ENCODE results near the gene AMPH.
"Not testable (repeated sequence)": the region's sequence is repeated elsewhere in the genome, so short reads cannot be mapped to it uniquely, and the experiment has no call there.

AMPH gene

DNA sequence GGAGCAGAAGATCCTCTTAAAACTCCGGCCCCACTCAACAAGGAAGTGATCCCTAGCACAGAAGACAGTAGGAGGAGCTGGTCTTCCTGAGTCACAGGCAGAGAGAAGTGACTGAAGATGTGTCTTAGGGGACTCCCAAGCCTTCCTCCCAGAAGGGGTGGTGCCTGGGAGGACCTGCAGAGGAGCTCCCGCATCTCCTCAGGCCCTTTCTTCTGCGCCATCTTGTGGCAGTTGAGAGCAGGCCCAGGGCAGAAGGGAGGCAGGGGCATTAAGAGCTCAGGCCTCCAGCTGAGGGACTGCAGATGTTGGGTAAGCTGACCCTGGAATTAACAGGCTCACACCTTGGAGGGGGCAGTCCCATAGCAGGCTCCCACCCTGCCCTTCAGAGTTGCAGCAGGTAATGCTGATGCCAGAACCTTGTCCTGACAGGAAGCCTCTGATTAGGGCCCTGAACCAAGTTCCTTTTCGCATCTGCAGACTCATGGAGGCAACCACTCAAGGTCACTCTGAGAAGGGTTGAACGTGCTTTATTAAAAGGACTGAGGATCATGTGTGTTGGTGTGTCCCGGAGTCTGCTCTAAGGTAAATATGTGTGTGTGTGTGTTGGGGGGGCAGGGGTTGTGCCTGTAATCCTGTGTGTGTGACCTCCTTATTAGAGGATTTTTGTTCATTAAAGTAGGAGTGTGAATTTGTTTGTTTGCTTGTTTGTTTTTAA is 281.1 kb downstream of the AMPH start:
- not testable (repeated sequence) for DNase-seq (ENCODE audit: low read depth)

DNA sequence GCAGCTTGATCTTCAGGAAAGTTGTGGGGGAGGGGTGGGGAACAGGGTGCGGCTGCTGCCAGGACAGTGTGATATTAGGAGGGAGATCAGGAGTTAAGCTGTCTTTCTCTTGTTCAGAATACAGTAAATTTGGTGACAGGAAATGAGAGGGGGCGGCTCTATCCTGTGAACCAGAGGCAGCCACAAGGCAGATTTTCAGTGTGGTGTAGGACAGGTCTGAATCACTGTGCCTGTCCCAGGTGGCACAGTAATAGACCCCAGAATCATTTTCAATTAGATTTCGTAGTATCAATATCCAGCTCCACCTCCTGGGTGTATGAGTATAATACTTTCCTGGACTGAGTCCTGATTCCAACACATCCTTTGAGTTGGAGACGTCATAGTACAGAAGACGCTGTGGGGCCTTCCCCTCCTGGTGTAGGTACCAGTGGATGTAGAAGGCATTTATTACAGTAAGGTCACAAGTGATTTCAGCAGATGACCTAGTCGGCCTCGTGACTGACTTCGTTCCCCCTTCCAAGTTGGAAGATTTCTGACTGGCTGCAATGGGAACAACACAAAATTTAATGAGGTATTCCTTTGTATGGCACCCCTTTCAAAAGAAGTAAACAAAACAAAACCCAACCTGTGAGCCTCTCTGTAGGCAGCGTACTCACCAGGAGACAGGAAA is 281.9 kb downstream of the AMPH start:
- DNase-seq (ENCODE audit: low read depth): not testable (repeated sequence)

DNA sequence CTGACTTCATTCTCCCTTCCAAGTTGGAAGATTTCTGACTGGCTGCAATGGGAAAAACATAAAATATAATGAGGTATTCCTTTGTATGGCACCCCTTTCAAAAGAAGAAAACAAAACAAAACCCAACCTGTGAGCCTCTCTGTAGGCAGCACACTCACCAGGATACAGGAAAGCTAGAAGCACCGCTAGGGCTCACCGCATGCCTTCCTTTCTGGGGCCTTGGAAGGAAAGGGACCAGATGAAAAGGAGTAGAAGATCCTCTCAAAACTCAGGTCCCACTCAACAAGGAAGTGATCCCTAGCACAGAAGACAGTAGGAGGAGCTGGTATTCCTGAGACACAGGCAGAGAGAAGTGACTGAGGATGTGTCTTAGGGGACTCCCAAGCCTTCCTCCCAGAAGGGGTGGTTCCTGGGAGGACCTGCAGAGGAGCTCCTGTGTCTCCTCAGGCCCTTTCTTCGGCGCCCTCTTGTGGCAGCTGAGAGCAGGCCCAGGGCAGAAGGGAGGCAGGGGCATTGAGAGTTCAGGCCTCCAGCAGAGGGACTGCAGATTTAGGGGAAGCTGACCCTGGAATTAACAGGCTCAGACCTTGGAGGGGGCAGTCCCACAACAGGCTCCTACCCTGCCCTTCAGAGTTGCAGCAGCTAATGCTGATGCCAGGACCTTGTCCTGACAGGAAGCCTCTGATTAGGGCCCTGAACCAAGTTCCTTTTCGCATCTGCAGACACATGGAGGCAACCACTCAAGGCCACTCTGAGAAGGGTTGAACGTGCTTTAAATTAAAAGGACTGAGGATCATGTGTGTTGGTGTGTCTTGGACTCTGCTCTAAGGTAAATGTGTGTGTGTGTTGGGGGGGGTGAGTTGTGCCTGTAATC is 285.6 kb downstream of the AMPH start:
- not testable (repeated sequence) for DNase-seq (ENCODE audit: low read depth)

DNA sequence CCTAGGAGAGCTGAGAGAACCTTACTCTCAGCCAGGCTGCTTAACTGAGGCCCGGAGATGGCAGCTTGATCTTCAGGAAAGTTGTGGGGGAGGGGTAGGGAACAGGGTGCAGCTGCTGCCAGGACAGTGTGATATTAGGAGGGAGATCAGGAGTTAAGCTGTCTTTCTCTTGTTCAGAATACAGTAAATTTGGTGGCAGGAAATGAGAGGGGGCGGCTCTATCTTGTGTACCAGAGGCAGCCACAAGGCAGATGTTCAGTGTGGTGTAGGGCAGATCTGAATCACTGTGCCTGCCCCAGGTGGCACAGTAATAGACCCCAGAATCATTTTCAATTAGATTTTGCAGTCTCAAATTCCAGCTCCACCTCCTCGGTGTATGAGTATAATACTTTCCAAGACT is 286.4 kb downstream of the AMPH start:
- not testable (repeated sequence) for DNase-seq (ENCODE audit: low read depth)

DNA sequence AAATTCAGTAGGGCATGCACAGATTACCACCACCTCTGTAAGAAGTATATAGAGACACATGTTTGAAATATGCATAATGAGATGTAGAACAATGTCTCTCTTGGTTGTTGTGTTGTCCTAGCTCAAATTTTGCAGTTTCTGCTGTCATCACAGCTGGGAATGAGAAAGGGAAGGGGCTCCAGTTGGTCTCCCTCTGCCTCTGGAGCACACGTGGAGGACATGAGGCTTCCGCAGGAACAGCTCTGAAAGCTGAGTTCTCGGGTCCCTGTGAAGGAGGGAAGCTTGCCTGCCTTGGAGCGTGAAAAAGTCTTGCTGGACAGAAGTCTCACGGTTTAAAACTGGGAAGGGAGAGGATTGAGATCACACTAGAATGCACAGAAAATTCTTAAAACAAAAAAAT is 289.0 kb downstream of the AMPH start:
- not testable (repeated sequence) for DNase-seq (ENCODE audit: low read depth)

DNA sequence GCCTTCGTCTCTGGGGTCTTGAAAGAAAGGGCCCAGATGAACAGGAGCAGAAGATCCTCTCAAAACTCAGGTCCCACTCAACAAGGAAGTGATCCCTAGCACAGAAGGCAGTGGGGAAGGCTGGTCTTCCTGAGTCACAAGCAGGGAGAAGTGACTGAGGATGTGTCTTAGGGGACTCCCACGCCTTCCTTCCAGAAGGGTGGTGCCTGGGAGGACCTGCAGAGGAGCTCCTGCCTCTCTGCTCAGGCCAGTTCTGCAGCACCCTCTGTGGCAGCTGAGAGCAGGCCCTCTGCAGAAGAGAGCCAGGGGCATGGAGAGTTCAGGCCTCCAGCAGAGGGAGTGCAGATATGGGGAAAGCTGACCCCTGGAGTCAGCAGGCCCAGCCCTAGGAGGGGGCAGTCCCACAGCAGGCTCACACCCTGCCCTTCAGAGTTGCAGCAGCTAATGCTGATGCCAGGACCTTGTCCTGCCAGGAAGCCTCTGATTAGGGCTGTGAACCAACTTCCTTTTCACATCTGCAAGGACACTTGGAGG is 289.9 kb downstream of the AMPH start:
- DNase-seq (ENCODE audit: low read depth): not testable (repeated sequence)

DNA sequence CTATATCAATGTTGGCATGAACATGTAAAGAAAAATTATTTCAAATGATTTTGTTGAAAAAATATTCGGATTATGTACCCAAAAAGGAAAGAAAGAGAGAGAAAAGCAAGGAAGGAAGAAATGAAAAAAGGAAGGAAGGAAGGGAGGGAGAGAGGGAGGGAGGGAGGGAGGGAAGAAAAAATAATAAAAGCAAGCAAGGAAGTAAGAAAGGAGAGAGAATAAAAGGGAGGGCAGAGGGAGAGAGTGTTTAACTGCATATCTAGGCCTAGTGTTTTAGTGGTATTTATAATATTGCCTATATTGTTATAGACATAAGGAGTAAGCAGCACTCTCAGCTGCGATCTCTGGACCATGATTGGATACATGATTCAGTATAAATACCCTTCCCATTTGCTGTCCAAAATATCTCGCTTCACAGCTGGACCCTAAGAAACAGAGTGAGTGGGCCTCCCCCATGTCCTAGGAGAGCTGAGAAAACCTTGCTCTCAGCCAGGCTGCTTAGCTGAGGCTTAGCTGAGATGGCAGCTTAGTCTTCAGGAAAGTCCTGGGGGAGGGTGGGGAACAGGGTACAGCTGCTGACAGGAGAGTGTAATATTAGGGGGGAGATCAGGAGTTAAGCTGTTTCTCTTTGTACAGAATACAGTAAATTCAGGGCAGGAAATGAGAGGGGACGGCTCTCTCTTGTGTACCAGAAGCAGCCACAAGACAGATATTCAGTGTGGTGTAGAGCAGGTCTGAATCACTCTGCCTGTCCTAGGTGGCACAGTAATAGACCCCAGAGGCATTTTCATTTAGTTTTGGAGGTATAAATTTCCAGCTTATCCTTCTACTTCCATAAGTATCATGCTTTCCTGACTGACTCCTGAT is 291.0 kb downstream of the AMPH start:
- DNase-seq (ENCODE audit: low read depth): no peak

DNA sequence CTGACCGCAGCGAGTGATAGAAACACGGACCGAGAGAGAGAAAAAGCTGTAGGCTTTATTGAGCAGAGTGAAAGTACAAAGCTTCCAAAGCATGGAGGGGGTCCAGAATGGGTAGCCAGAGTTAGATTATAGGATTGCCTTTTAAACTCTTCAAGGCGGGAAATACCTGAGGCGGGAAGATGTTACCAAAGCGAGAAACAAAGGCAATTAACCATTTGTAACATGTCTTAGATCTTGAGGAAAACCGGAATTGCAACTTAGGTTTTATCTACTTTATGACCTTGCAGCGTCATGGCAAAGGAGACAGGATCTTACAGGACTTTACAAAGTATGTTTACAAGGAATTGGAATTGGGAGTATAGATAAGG is 295.0 kb downstream of the AMPH start:
- DNase-seq (ENCODE audit: low read depth): not testable (repeated sequence)

DNA sequence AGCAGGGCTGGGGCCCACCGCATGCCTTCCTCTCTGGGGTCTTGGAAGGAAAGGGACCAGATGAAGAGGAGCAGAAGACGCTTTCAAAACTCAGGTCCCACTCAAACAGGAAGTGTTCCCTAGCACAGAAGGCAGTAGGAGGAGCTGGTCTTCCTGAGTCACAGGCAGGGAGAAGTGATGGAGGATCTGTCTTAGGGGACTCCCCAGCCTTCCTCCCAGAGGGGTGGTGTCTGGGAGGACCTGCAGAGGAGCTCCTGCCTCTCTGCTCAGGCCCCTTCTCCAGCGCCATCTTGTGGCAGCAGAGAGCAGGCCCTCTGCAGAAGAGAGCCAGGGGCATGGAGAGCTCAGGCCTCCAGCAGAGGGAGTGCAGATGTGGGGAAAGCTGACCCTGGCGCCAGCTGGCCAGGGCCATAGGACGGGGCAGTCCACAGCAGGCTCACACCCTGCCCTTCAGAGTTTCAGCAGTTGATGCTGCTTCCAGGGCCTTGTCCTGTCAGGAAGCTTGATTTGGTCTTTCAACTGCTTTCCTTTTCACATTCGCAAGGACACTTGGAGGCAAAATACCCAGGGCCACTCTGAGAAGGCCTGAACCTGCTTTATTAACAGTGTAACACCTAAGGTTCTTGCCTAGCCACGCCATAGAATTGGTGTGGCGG is 295.6 kb downstream of the AMPH start:
- DNase-seq (ENCODE audit: low read depth): peak; percentile 71

DNA sequence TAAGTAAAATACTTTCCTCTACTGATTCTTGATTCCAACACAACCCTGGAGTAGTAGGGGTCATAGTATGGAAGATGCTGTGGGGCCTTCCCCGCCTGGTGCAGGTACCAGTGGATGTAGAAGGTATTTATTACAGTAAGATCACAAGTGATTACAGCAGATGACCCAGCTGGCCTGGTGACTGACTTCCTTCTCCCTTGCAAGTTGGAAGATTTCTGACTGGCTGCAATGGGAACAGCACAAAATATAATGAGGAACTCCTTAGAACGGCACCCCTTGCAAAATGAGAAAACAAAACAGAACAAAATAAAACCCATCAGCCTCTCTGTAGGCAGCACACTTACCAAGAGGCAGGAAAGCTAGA is 296.1 kb downstream of the AMPH start:
- no peak for DNase-seq (ENCODE audit: low read depth)

DNA sequence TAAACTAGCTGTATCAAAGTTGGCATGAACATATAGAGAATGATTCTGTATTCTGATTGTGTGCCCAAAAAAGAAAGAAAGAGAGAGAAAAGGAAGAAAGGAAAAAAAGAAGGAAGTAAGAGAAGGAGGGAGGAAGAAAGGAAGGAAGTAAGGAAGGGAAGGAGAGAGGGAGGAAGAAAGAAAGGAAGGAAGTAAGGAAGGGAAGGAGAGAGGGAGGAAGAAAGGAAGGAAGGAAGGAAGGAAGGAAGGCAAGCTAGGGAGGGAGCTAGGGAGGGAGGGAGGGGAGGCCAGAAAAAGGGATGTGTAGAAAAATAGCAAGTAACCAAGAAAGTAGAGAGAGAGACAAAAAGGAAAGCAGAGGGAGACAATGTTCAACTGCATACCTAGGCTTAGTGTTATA is 297.0 kb downstream of the AMPH start:
- no peak for DNase-seq (ENCODE audit: low read depth)

All from GM04504 (cell line).